Stimulated activated CD4-positive, alpha-beta T cell treated with anti-CD3 and anti-CD28 coated beads, Interleukin-4, amount 100 ng/mL, for 24 hours (primary cell): Measurements from ENCODE around the gene PLEKHM2.
A peak's percentile ranks its signal among the peaks of the same experiment; 100 is the strongest.
"Not testable (repeated sequence)": the region's sequence is repeated elsewhere in the genome, so short reads cannot be mapped to it uniquely, and the experiment has no call there.

Source experiments
- DNase-seq: peaks from one replicate; pipeline ENCODE4 v3.0.0-alpha.2; 2020

PLEKHM2 gene

DNA sequence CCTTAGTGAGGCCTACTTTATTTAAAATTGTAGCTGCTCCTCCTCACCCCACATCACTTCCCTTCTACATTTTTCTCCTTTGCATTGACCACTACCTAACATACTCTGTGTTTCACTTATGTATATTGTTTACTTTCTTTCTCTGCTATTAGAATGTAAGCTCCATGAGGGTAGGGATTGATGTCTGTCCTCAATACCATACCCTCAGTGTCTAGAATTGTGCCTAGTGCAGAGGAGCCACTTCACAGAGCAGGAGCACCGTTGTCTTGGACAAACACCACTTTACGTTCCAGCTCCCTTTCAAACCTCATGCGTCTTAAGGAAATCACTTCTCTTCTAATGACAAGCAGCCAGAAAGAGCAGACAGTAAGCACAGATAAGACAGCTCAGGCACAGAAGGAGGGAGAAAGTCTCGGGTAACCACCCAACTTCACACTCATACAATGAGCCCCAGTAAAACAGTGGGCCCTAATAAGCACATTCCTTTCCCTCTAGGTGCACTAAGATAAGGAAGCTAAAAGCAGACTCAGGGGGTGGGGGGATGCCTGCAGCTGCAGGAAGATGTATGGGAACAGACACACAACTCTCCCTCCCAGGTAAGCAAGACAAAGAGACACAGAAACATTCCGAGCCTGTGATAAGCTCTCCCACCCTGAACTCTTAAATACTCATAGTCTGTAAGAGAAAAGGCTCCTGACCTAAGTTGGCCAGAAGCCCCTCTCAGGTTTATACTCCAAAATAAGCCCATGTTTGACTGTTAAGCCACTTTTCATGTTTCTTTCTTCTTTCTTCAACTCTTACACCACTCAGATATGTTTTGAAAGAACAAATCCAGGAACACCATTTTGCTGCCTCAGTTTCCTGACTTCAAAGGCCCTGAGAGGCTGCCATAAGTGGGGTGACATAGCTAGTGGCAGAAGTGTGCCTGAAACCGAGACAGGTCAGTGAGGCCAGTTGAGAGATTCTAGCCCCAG is 7.1 kb upstream of the PLEKHM2 start:
- DNase-seq, result no peak

- no peak for DNase-seq
Observed at GRCh38 chr1:15678578-15678977, 5.5 kb upstream of the PLEKHM2 start.

DNA sequence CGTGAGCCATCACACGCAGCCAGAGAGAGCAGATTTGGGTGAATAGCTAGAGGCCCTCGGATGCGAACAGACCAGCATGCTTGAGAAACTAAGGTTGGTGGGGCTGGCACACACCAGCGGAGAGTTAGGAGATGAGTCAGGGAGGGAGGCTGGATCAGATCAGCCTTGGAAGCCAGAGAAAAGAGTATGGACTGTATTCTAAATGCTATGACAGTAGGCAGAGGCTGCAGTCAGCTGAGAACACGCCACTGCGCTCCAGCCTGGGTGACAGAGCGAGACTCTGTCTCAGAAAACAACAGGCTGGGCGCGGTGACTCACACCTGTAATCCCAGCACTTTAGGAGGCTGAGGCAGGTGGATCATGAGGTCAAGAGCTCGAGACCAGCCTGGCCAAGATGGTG is 4.0 kb upstream of the PLEKHM2 start:
- no peak for DNase-seq

GRCh38 chr1:15680561-15681348 is 3.4 kb upstream of the PLEKHM2 start:
- no peak for DNase-seq

GRCh38 chr1:15681349-15682292 is 2.5 kb upstream of the PLEKHM2 start:
- no peak for DNase-seq

GRCh38 chr1:15682936-15683341 is 1.2 kb upstream of the PLEKHM2 start:
- no peak for DNase-seq

DNA sequence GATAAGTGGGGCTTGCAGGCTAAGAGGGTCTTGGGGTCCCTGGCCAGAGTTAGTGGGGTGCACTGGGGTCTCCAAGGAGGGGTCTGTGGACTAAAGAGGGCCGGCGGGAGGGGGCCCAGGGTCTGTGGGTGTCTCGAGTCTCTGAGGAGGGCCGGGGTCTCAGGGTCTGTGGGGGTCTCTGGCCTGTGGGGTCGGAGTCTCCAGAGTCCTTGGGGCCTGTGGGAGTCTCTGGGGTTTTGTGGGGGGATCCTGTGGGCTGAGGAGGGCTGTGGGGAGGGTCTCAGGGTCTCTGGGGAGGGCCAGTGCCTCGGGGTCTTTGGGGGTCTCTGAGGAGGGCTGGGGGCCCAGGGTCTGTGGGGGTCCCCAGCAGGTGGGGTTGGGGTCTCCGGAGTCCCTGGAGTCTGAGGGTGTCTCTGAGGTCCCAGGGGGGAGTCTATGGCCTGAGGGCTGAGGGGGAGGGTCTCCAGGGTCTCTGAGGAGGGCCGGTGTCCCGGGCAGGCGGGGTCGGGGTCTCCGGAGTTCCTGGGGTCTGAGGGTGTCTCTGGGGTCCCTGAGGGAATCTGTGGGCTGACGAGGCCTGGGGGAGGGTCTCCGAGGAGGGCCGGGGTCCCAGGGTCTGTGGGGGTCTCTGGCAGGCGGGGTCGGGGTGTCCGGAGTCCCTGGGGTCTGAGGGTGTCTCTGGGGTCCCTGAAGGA is 628 bp upstream of the PLEKHM2 start:
- DNase-seq, result no peak

- peak; percentile 29 for DNase-seq
Observed at GRCh38 chr1:15684468-15685291, 560 bp downstream of the PLEKHM2 start.

GRCh38 chr1:15685820-15686219 is 1.7 kb downstream of the PLEKHM2 start:
- no peak for DNase-seq

GRCh38 chr1:15687446-15687845 is 3.3 kb downstream of the PLEKHM2 start:
- DNase-seq, result no peak

DNA sequence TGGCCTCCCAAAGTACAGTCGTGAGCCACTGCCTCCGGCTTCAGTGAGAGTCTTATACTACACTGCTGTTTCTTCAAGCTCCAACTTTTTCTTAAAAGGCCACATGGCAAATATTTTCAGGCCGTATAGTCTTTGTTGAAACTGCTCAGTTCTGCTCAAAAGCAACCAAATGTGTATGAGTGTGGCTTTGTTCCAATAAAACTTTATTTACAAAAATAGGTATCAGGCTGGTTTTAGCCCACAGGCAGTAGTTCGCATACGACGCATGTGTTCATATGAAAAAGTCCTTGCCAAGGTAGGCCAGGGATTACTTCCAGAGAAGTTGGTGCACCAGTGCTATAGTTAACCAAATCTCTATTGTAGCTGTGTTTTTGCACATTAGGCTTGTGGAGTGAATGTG is 6.2 kb downstream of the PLEKHM2 start:
- DNase-seq, result no peak

- DNase-seq, result no peak
Observed at GRCh38 chr1:15691434-15692032, 7.4 kb downstream of the PLEKHM2 start.

DNA sequence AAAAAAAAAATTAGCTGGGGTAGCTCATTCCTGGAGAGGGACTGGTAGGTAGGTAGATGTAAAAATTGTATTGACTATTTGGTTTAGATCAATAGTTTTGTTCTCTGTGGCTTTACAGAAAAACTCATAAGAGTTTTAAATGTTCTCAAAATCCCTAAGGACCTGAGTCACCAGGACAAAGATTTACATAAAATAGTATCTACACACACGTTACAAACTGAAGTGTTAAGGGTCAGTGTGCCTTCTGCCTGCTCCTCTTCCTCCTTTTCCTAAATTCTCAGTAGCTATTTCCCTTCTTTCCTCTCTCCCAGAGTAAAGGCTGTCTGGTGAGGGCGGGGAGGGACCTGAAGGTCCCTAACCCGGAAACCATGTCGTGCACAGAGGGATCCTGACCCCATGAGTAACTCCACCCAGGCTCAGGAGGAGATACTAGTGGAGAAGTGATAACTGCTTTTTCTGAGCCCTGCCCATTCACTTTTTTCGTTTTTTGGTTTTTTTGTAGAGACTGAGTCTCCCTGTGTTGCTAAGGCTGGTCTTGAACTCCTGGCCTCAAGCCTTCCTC is 8.1 kb downstream of the PLEKHM2 start:
- no peak for DNase-seq

DNA sequence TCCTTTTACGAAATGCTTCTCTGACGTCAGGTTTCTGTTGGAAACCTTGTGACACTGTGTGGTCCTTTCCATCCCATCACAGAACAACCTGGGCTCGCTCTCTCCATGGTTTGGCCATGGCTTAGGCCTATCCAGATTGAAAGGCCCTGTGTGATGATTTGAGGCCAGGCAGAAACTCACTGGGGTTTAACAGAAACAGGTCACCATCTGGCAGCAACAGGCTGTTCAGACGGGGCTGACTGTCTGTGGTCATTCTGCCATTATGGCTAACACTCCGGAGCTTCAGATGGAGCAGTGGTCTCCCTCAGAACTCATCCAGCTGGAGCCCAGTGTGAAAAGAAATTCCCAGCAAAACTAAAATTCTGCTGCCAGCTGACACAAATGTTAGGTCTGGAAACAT is 9.3 kb downstream of the PLEKHM2 start:
- no peak for DNase-seq

DNA sequence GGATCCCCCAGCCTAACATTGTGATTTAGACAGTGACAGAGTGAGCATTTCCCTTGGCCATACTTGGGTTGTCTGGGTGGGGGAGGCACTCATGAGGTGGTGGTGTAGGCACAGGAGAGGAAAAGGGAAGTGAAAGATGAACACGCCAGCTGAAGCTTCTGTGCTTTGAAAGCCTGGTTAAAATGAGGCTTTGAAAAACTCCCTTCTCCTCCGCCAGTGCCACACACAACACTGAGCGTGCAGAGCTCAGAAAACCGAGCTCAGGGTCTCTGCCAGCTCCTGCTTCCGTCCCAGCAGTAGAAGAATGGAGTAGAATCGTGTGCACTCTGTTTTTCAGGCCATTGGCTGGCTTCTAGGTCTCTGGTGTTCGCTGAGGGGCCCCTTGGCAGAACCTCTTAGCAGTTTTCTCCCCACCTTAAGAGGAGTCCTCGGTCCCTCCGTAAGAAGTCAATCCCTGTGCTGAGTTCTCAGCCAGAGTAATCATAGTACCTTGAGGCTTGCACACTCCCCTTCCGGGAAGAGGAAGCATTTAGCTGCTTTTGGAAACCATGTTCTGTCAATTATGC is 12.9 kb downstream of the PLEKHM2 start:
- DNase-seq, result peak; percentile 26

GRCh38 chr1:15698201-15698600 is 14.1 kb downstream of the PLEKHM2 start:
- DNase-seq, result no peak

DNA sequence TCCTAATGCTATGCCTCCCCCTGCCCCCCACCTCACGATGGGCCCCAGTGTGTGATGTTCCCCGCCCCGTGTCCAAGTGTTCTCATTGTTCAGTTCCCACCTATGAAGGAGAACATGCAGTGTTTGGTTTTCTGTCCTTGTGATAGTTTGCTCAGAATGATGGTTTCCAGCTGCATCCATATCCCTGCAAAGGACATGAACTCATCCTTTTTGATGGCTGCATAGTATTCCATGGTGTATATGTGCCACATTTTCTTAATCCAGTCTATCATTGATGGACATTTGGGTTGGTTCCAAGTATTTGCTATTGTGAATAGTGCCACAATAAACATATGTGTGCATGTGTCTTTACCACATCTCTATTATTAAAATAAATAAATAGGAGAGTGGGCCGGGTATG is 15.2 kb downstream of the PLEKHM2 start:
- DNase-seq, result not testable (repeated sequence)

GRCh38 chr1:15700508-15700907 is 16.4 kb downstream of the PLEKHM2 start:
- DNase-seq, result no peak

DNA sequence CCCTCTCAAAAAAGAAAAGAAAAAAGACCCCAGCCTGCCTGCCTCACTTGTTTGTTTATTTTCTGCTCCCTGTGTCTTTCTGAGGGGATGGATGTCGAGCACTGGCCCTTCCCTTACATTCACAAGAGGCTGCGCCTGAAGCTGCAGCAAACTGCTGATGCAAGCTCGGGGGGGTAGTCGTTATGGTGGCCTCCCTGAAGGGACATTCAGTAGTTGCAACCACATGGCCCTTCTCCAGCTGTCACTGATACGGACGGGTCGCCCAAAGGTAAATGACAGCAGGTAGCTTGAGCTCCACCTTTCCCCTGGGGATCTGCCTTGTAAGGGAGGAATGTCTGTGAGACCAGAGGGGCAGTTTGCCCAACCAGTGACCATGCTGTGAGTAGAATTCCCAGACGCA is 17.7 kb downstream of the PLEKHM2 start:
- no peak for DNase-seq
